ENCODE results near the gene NARF. TPM values are rescaled to one million over a fixed set of nuclear protein-coding genes. Genes with fewer than 3 reads are reported as not detected.

NARF gene
- total RNA-seq, 1 donor from 2014 or later: 64.4 TPM

DNA sequence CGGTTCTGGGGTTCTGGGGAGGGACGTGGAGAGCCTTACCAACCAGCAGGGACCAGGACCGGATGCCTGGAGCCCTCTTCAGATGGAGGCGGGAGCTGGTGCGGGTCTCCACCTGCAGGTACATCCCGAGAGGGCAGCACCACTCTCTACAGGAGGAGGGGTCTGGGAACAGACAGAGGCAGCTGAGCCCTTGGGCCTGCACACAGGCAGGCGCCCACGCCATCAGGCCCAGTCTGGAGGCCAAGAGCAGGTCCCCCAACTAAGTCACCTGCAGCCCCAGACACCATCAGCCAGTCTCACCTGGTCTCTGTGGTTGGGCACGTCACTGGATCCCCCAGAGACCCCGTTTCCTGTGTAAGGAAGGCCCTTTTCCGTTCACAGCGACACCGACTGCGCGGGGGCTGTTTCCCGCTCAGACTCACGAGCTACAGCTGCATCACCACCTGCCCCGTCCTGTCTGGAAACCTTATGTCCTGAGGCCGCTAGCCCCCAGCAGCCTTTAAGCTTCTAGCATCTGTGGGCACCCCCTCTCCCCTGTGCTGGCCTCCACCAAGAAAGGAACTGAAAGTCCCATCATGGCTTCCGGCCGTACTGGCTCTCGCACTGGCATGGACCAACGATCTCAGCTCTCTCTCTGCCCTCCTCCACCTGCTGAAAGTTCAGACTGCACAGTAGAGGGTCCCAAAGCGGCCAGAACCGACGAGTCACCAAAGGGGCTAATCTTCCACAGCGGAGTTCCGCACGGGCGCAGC lies 9.2 kb upstream of the NARF start:
- Mint-ChIP-seq H3K9me3 (ENCODE audit: unreplicated experiment) (no peaks in the 10 kb centered on the region), H3K4me3 (ENCODE audit: unreplicated experiment) (peak overlapping the region; percentile 89), H3K27me3 (ENCODE audit: low read depth, unreplicated experiment) (no peaks in the 10 kb centered on the region), H3K27ac (ENCODE audit: unreplicated experiment) (peak overlapping the region; percentile 80), H3K36me3 (ENCODE audit: low read depth, unreplicated experiment) (peaks cover 7% of the 10 kb centered on the region), H3K4me1 (ENCODE audit: low read depth, unreplicated experiment) (peaks cover 2% of the 10 kb centered on the region)
- no peaks in the 10 kb centered on the region for H3K36me3 ChIP-seq (ENCODE audit: insufficient read depth, low read length)
- TF ChIP-seq, protein P1, sequence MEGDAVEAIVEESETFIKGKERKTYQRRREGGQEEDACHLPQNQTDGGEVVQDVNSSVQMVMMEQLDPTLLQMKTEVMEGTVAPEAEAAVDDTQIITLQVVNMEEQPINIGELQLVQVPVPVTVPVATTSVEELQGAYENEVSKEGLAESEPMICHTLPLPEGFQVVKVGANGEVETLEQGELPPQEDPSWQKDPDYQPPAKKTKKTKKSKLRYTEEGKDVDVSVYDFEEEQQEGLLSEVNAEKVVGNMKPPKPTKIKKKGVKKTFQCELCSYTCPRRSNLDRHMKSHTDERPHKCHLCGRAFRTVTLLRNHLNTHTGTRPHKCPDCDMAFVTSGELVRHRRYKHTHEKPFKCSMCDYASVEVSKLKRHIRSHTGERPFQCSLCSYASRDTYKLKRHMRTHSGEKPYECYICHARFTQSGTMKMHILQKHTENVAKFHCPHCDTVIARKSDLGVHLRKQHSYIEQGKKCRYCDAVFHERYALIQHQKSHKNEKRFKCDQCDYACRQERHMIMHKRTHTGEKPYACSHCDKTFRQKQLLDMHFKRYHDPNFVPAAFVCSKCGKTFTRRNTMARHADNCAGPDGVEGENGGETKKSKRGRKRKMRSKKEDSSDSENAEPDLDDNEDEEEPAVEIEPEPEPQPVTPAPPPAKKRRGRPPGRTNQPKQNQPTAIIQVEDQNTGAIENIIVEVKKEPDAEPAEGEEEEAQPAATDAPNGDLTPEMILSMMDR (IDR thresholded peaks at IDR 0.05; ENCODE audit: insufficient read depth, low read depth, low read length): no peak
- TF ChIP-seq EZH2 (IDR thresholded peaks at IDR 0.05; ENCODE audit: insufficient read depth, low read length): no peak
- H3K27ac ChIP-seq (ENCODE audit: low read depth, low read length): no peak overlapping the region
- no peak for FAIRE-seq
- no peak for DNase-seq (ENCODE audit: low read depth)
- H3K27me3 ChIP-seq (ENCODE audit: insufficient read depth, low read length): no peaks in the 10 kb centered on the region
- peaks cover 21% of the 10 kb centered on the region for H3K4me1 ChIP-seq (ENCODE audit: insufficient read depth, low read length)
- no peak overlapping the region for H2AFZ ChIP-seq (ENCODE audit: low read depth, low read length)
- H3K9me3 ChIP-seq (ENCODE audit: insufficient read depth, low read depth, low read length): no peaks in the 10 kb centered on the region
- H3K4me2 ChIP-seq (ENCODE audit: low read length): peak overlapping the region; percentile 83
- H3K9ac ChIP-seq (ENCODE audit: low read length): no peak overlapping the region
- H3K79me2 ChIP-seq (ENCODE audit: insufficient read depth, low read length): peaks cover 19% of the 10 kb centered on the region
- peak overlapping the region; percentile 84 for H3K4me3 ChIP-seq (ENCODE audit: insufficient read depth, low read depth, low read length)
- peaks cover 19% of the 10 kb centered on the region for H4K20me1 ChIP-seq (ENCODE audit: insufficient read depth, low read length)

DNA sequence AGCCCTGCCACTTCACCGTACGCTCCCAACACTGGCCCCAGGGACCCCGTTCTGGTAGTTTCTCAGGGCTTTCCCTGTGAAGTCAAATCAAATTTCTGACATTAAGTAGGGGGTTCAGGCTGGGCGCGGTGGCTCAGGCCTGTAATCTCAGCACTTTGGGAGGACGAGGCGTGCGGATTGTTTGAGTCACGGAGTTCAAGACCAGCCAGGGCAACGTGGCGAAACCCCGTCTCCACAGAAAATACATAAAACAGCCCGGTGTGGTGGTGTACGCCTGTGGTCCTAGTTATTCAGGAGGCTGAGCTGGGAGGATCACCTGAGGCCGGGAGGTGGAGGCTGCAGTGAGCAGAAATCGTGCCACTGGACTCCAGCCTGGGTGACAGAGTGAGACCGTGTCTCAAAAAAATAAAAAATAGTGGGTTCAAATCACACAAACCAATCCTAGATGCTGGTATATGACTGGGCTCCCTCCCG lies 8.6 kb upstream of the NARF start:
- H4K20me1 ChIP-seq (ENCODE audit: insufficient read depth, low read length): peaks cover 12% of the 10 kb centered on the region
- peaks cover 19% of the 10 kb centered on the region for H3K4me1 ChIP-seq (ENCODE audit: insufficient read depth, low read length)
- Mint-ChIP-seq H3K27me3 (ENCODE audit: low read depth, unreplicated experiment) (no peaks in the 10 kb centered on the region), H3K4me3 (ENCODE audit: unreplicated experiment) (peak overlapping the region; percentile 89), H3K36me3 (ENCODE audit: low read depth, unreplicated experiment) (peaks cover 4% of the 10 kb centered on the region), H3K4me1 (ENCODE audit: low read depth, unreplicated experiment) (peaks cover 2% of the 10 kb centered on the region), H3K9me3 (ENCODE audit: unreplicated experiment) (no peaks in the 10 kb centered on the region), H3K27ac (ENCODE audit: unreplicated experiment) (peak overlapping the region; percentile 80)
- no peaks in the 10 kb centered on the region for H3K27me3 ChIP-seq (ENCODE audit: insufficient read depth, low read length)
- no peaks in the 10 kb centered on the region for H3K9me3 ChIP-seq (ENCODE audit: insufficient read depth, low read depth, low read length)
- FAIRE-seq: no peak
- peak overlapping the region; percentile 88 for H2AFZ ChIP-seq (ENCODE audit: low read depth, low read length)
- no peak for DNase-seq (ENCODE audit: low read depth)
- peak overlapping the region; percentile 87 for H3K9ac ChIP-seq (ENCODE audit: low read length)
- peaks cover 19% of the 10 kb centered on the region for H3K79me2 ChIP-seq (ENCODE audit: insufficient read depth, low read length)
- H3K4me3 ChIP-seq (ENCODE audit: insufficient read depth, low read depth, low read length): peak overlapping the region; percentile 84
- TF ChIP-seq, protein P1 (IDR thresholded peaks at IDR 0.05; ENCODE audit: insufficient read depth, low read depth, low read length): no peak
- no peak for TF ChIP-seq EZH2 (IDR thresholded peaks at IDR 0.05; ENCODE audit: insufficient read depth, low read length)
- H3K4me2 ChIP-seq (ENCODE audit: low read length): peak overlapping the region; percentile 83
- H3K27ac ChIP-seq (ENCODE audit: low read depth, low read length): peak overlapping the region; percentile 63
- H3K36me3 ChIP-seq (ENCODE audit: insufficient read depth, low read length): no peaks in the 10 kb centered on the region
